PFSK-1 (cell line): ENCODE results near the gene SDK1.

Experiments used
- FOXP2 ChIP-seq: optimal IDR thresholded peaks from 2 replicates; pipeline ENCODE3; 2011; ENCODE audit warnings: borderline replicate concordance, control low read depth, inconsistent platforms; ENCODE audit not compliant: insufficient read depth; ENCODE audit errors: extremely low read length, extremely low read depth
- POLR2AphosphoS5 ChIP-seq: IDR thresholded peaks from 2 replicates; pipeline ENCODE4 v1.6.1; 2012; ENCODE audit warnings: low read depth, mild to moderate bottlenecking, control low read depth, low read length, moderate library complexity
- SIN3A ChIP-seq: IDR thresholded peaks from 2 replicates; pipeline ENCODE4 v1.6.1; 2012; ENCODE audit warnings: mild to moderate bottlenecking, low read length, moderate library complexity, borderline replicate concordance; ENCODE audit not compliant: insufficient read depth
- TAF1 ChIP-seq: IDR thresholded peaks from 2 replicates; pipeline ENCODE4 v1.6.1; 2012; ENCODE audit warnings: low read length, control low read depth, borderline replicate concordance; ENCODE audit not compliant: insufficient read depth
- TF ChIP-seq, protein P1 (sequence below), 2 experiments: IDR thresholded peaks; 2 replicates each; pipeline versions ENCODE4 v1.6.1 to v1.8.0; 2011 to 2012; ENCODE audit warnings: low read depth in 2 of 2, low read length in 2 of 2, control low read depth in 1 of 2, inconsistent platforms in 1 of 2, mild to moderate bottlenecking in 1 of 2, moderate library complexity in 1 of 2; ENCODE audit not compliant: insufficient read depth in 1 of 2

SDK1 gene

DNA sequence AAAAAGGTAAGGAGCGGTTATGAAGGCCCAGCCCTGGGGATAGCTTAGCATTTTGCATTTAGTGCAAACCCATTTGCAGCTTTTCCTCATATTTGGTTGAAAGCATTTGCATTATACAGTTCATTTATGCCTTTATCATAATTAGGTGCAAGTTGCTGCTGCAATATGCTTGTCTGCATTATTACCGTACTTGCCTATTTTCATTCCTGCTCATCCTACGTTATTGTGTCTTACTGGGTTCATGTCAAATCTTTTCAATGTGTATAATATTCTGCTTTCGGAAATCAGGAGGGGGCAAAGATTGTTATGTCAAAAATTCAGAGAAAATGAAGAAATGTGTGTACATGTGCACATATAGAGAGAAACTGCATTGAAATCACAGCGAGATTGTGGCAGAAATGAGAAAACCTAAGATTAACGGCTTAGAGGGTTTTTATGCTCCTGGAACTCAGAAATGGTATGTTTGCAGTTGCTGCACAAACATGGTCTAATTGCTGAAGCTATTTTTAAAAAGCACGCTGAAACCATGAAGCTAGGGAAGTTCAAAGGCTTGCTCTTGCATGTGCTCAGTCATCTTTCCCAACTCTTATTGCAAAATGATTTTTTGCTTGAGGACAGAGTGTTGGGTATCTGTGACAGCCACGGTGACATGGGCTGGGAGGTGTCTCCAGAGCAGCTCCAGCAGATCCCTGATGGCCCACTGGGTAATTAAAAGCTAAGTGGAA lies 613.2 kb downstream of the SDK1 start:
- TF ChIP-seq TAF1 (no peak), FOXP2 (no peak), SIN3A (no peak), POLR2AphosphoS5 (no peak)
- TF ChIP-seq, protein P1, sequence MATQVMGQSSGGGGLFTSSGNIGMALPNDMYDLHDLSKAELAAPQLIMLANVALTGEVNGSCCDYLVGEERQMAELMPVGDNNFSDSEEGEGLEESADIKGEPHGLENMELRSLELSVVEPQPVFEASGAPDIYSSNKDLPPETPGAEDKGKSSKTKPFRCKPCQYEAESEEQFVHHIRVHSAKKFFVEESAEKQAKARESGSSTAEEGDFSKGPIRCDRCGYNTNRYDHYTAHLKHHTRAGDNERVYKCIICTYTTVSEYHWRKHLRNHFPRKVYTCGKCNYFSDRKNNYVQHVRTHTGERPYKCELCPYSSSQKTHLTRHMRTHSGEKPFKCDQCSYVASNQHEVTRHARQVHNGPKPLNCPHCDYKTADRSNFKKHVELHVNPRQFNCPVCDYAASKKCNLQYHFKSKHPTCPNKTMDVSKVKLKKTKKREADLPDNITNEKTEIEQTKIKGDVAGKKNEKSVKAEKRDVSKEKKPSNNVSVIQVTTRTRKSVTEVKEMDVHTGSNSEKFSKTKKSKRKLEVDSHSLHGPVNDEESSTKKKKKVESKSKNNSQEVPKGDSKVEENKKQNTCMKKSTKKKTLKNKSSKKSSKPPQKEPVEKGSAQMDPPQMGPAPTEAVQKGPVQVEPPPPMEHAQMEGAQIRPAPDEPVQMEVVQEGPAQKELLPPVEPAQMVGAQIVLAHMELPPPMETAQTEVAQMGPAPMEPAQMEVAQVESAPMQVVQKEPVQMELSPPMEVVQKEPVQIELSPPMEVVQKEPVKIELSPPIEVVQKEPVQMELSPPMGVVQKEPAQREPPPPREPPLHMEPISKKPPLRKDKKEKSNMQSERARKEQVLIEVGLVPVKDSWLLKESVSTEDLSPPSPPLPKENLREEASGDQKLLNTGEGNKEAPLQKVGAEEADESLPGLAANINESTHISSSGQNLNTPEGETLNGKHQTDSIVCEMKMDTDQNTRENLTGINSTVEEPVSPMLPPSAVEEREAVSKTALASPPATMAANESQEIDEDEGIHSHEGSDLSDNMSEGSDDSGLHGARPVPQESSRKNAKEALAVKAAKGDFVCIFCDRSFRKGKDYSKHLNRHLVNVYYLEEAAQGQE (IDR thresholded peaks at IDR 0.05; ENCODE audit: insufficient read depth in 1 of 2, low read depth in 2 of 2, low read length in 2 of 2), result no peak

DNA sequence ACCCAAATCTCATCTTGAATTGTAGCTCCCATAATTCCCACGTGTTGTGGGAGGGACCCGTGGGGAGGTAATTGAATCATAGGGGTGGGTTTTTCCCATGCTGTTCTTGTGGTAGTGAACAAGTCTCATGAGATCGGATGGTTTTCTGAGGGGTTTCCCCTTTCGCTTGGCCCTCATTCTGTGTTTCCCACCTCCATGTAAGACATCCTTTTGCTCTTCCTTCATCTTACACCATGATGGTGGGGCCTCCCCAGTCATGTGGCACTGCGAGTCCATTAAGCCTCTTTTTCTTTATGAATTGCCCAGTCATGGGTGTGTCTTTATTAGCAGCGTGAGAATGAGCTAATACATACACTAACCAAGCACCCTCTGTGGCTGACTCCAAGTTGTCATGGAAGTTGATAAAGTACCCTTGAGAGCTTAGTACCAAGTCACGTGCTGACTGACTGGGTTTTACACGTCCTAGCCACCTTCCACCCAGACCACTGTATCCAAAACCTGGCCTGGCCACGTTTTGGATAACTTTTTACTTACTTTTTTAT lies 614.4 kb downstream of the SDK1 start:
- TF ChIP-seq SIN3A (no peak), POLR2AphosphoS5 (no peak), FOXP2 (no peak), TAF1 (no peak)
- TF ChIP-seq, protein P1 (IDR thresholded peaks at IDR 0.05; ENCODE audit: insufficient read depth in 1 of 2, low read depth in 2 of 2, low read length in 2 of 2), result no peak

DNA sequence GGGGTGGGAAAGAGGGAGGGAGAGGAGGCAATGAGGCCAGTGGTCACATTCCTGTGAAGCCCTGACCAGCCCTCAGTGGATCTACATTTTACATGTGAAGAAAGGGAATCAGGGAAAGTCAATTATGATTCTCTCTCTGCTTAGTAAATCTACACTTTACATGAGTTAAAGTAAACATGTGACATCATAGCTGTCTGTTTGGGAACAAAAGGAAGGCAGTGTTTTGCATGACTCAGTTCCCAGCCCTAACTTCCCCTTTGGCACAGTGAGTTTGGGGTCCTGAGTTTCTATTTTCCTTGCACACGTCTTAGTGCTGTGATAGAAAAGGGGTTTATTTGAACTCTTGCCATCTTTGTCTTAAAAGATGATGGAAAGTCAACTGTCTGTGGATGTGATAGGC lies 615.1 kb downstream of the SDK1 start:
- no peak for TF ChIP-seq FOXP2
- no peak for TF ChIP-seq TAF1
- TF ChIP-seq, protein P1 (IDR thresholded peaks at IDR 0.05; ENCODE audit: insufficient read depth in 1 of 2, low read depth in 2 of 2, low read length in 2 of 2), result no peak

DNA sequence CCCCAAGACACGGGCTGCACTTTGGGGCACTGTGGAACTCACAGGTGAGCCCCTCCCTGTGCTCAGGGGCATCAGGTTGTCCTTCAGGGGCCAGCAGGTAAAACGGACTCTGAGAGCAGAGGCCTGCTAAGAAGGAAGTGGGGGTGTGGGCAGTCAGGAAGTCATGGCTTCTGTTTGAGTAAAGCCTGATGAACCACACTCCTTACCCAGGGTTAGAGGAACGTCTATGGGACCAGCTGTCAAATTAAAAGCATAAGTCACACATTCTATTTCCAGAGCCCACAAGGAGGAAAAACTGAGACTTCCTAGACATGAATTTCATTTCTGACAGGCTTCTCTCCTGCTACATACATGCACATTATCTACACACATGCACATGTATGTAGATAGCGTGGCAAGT lies 616.4 kb downstream of the SDK1 start:
- TF ChIP-seq FOXP2 (no peak), POLR2AphosphoS5 (no peak), TAF1 (no peak), SIN3A (no peak)
- TF ChIP-seq, protein P1 (IDR thresholded peaks at IDR 0.05; ENCODE audit: insufficient read depth in 1 of 2, low read depth in 2 of 2, low read length in 2 of 2), result no peak
